A673 (cell line): ENCODE data around the gene KLRK1.

ENCODE experiments used
- EZH2 ChIP-seq: fragments of 200-600 bp; sonication (generic); IDR thresholded peaks from 2 replicates; pipeline ENCODE4 v1.6.1; 2017; ENCODE audit warnings: borderline replicate concordance, low read depth, mild to moderate bottlenecking, mixed read lengths, antibody characterized with exemption, low read length; ENCODE audit not compliant: poor library complexity, severe bottlenecking
- TF ChIP-seq, protein P1 (sequence below): fragments of 300-800, 200-600 bp; sonication (generic); conservative IDR thresholded peaks from 2 replicates; pipeline ENCODE4 v1.5.1; 2017; ENCODE audit warnings: low read depth, mild to moderate bottlenecking, antibody characterized with exemption, low read length, moderate library complexity, mixed read lengths

DNA sequence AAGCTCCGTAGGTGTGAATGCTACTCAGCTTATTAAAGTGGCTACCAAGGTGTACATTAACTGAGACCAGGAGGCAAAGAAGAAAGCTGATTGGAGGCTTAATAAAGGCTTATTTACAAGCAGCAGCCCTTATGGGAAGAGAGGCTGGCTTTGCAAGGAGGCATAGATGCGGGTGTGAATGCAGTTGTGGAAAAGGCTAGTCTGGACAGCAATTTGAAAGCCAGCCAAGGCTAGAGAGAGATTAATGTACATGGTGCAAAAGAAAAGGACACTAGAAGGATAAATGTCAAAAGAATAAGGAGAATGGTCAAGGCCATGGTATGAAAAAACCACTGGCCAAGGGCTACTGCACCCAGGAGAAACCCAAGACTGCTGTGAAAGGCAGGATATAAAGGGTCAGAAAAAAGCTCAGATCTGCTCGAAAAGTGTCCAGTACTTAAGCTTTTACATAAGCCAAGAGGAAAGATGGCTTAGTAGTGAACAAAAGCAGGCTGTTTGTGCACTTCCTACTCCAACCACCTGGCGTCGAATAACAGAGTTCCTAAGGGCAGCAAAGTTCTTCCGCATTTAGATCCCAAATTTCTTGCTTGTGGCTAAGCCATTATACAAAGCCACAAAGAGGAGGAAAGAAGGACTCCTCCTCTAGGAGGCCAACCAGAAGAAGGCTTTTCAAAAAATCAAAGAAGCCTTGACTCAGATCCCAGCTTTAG is 24.0 kb downstream of the KLRK1 start:
- TF ChIP-seq, protein P1, sequence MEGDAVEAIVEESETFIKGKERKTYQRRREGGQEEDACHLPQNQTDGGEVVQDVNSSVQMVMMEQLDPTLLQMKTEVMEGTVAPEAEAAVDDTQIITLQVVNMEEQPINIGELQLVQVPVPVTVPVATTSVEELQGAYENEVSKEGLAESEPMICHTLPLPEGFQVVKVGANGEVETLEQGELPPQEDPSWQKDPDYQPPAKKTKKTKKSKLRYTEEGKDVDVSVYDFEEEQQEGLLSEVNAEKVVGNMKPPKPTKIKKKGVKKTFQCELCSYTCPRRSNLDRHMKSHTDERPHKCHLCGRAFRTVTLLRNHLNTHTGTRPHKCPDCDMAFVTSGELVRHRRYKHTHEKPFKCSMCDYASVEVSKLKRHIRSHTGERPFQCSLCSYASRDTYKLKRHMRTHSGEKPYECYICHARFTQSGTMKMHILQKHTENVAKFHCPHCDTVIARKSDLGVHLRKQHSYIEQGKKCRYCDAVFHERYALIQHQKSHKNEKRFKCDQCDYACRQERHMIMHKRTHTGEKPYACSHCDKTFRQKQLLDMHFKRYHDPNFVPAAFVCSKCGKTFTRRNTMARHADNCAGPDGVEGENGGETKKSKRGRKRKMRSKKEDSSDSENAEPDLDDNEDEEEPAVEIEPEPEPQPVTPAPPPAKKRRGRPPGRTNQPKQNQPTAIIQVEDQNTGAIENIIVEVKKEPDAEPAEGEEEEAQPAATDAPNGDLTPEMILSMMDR, result 0 out of 2 replicates have a peak, but pooled peaks have one; percentile 16
- TF ChIP-seq EZH2, result no peak
